HepG2 (cell line): Measurements from ENCODE around the gene FOXD1. TPM values are rescaled to one million over a fixed set of nuclear protein-coding genes. Genes with fewer than 3 reads are reported as not detected.

Experiments used
- ATAC-seq: fragments of 200-7000 bp; cut with Tn5 transposase; 3 replicates; pipeline ENCODE4 v1.9.1; 2020; ENCODE audit warnings: mild to moderate bottlenecking, moderate library complexity
- BruUV-seq: library from RNA; stranded (reverse); fragments of 400-500 nt; replicated peaks from 2 replicates; lab custom pipeline; 2021; lab: Mats Ljungman, UMichigan
- CTCF ChIA-PET: fragments of 300-600 bp; formaldehyde crosslinking; extraction: SDS; loops from one replicate; lab custom pipeline; 2021; ENCODE audit warnings: low total read pairs, inconsistent platforms, low intra/inter-chr PET ratio; lab: Yijun Ruan, JAX
- POLR2A ChIA-PET: fragments of 350-600 bp; sonication (Branson Sonifier 250); formaldehyde crosslinking; loops from one replicate; lab custom pipeline; 2020; ENCODE audit warnings: antibody characterized with exemption, inconsistent platforms; lab: Yijun Ruan, JAX
- DNase-seq: peaks from one replicate; pipeline ENCODE4 v3.0.0-alpha.2; 2015; ENCODE audit warnings: low spot score
- FAIRE-seq: peaks from 3 replicates; lab custom pipeline; 2011; peaks lifted over from hg19 to GRCh38; lab: Jason Lieb, UNC
- H2AFZ ChIP-seq: one replicate; pipeline ENCODE4 v1.6.1; 2011; ENCODE audit warnings: low read length, inconsistent platforms
- H3K27ac ChIP-seq: fragments of 300-600 bp; 3 replicates; pipeline ENCODE4 v1.8.0; 2011; ENCODE audit warnings: mixed run types, mild to moderate bottlenecking, mixed read lengths, low read length, inconsistent platforms; ENCODE audit not compliant: insufficient read depth; ENCODE audit errors: extremely low read length
- H3K27me3 ChIP-seq, 2 experiments: fragments of 200-600 bp in 1 of 2; 2 replicates in 1 of 2; 3 replicates in 1 of 2; pipeline versions ENCODE4 v1.6.0 to v1.8.0; 2011; ENCODE audit warnings: low read length in 2 of 2, mild to moderate bottlenecking in 2 of 2, moderate library complexity in 2 of 2, inconsistent platforms in 1 of 2; ENCODE audit not compliant: insufficient read depth in 2 of 2, control insufficient read depth in 1 of 2
- H3K36me3 ChIP-seq, 2 experiments: fragments of 200-600 bp in 1 of 2; replicated peaks in 1 of 2; 2 replicates in 1 of 2; 3 replicates in 1 of 2; pipeline versions ENCODE4 v1.5.1 to v1.8.0; 2011; ENCODE audit warnings: low read length in 2 of 2, inconsistent platforms in 1 of 2; ENCODE audit not compliant: insufficient read depth in 2 of 2, control insufficient read depth in 1 of 2
- H3K4me1 ChIP-seq: 2 replicates; pipeline ENCODE4 v1.5.1; 2012; ENCODE audit warnings: low read length, inconsistent platforms; ENCODE audit not compliant: insufficient read depth
- H3K4me2 ChIP-seq: 2 replicates; pipeline ENCODE4 v1.6.0; 2011; ENCODE audit warnings: low read depth, low read length, inconsistent platforms
- H3K4me3 ChIP-seq, 3 experiments: fragments of 200-600 bp in 1 of 3; sonication (generic), shearing (Covaris generic) in 1 of 3; replicated peaks in 1 of 3; 2 replicates each; pipeline ENCODE4 v1.5.1; 2011 to 2016; ENCODE audit warnings: low read length in 3 of 3, inconsistent platforms in 2 of 3, low read depth in 2 of 3, mild to moderate bottlenecking in 2 of 3, control low read depth in 1 of 3, mixed read lengths in 1 of 3; ENCODE audit not compliant: insufficient read depth in 1 of 3
- H3K79me2 ChIP-seq: one replicate; pipeline ENCODE4 v1.6.1; 2011; ENCODE audit warnings: low read length, inconsistent platforms; ENCODE audit not compliant: insufficient read depth
- H3K9ac ChIP-seq: 2 replicates; pipeline ENCODE4 v1.6.0; 2011; ENCODE audit warnings: mild to moderate bottlenecking, low read depth, low read length, inconsistent platforms; ENCODE audit not compliant: insufficient read depth
- H3K9me3 ChIP-seq: 2 replicates; pipeline ENCODE4 v1.5.1; 2012; ENCODE audit warnings: mild to moderate bottlenecking, low read length
- H4K20me1 ChIP-seq: 2 replicates; pipeline ENCODE4 v1.6.0; 2011; ENCODE audit warnings: inconsistent platforms, mild to moderate bottlenecking, low read length, moderate library complexity; ENCODE audit not compliant: insufficient read depth
- EZH2 ChIP-seq: conservative IDR thresholded peaks from 2 replicates; pipeline ENCODE4 v1.6.1; 2012; ENCODE audit warnings: mild to moderate bottlenecking, low read depth, low read length, moderate library complexity
- SUZ12 ChIP-seq: fragments of 150-350 bp; IDR thresholded peaks from 2 replicates; pipeline ENCODE4 v1.6.1; 2014; ENCODE audit warnings: low read depth, low read length
- TARDBP ChIP-seq: sonication (generic); formaldehyde crosslinking; IDR thresholded peaks from 2 replicates; pipeline ENCODE4 v1.8.0; 2022; ENCODE audit warnings: mild to moderate bottlenecking, missing genetic modification reagents
- TMF1 ChIP-seq: sonication (generic); formaldehyde crosslinking; IDR thresholded peaks from 2 replicates; pipeline ENCODE4 v1.8.1; 2022; ENCODE audit warnings: low read depth, missing genetic modification reagents
- ZBTB42 ChIP-seq: sonication (generic); formaldehyde crosslinking; IDR thresholded peaks from 2 replicates; pipeline ENCODE4 v1.5.0; 2020; ENCODE audit warnings: mild to moderate bottlenecking, missing genetic modification reagents
- ZNF205 ChIP-seq: IDR thresholded peaks from 2 replicates; pipeline ENCODE4 v1.6.1; 2018; ENCODE audit warnings: missing biosample characterization, missing genetic modification reagents
- ZNF577 ChIP-seq: sonication (generic); formaldehyde crosslinking; IDR thresholded peaks from 2 replicates; pipeline ENCODE4 v1.4.0; 2020; ENCODE audit warnings: mild to moderate bottlenecking, low read depth, missing genetic modification reagents, borderline replicate concordance
- WGBS: methylation state at CpG from one replicate; pipeline ENCODE4 v1.1.6; 2017; ENCODE audit warnings: low lambda C conversion rate; 5-methylcytosine and 5-hydroxymethylcytosine counted together
- in situ Hi-C: cut with HindIII; loops from 2 replicates; pipeline ENCODE4 v1.10.0; 2017; ENCODE audit warnings: low pct_unique_long_range_greater_than_20kb; ENCODE audit not compliant: extremely low pct_ligation_motif_present
- intact Hi-C: fragments of 100-400 bp; cut with micrococcal nuclease; formaldehyde crosslinking; loops from one replicate; pipeline ENCODE4 v1.10.0; 2022; ENCODE audit not compliant: unreplicated experiment
- polyA plus RNA-seq, 8 experiments: library from polyadenylated mRNA; depleted of rRNA in 3 of 8; stranded (reverse) in 7 of 8; unstranded in 1 of 8; fragments of >200 nt; fragmentation: Illumina TruSeq in 4 of 8; extraction: Trizol in 4 of 8; gene quantifications; 2 replicates each; pipeline versions ENCODE4 v1.2.1 to v1.2.3, GENCODE V29; 2011 to 2016; ENCODE audit warnings: low read depth in 4 of 8, missing spikeins in 1 of 8, mixed read lengths in 1 of 8; ENCODE audit not compliant: insufficient read depth in 1 of 8
- total RNA-seq, 5 experiments: library from RNA; depleted of rRNA; stranded (reverse); fragments of >200 nt; fragmentation: Illumina TruSeq; extraction: Trizol; gene quantifications; 2 replicates each; pipeline ENCODE4 v1.2.3, GENCODE V29; 2016; ENCODE audit warnings: low read depth in 1 of 5
- TF ChIP-seq, protein P1 (sequence below): sonication (generic); formaldehyde crosslinking; IDR thresholded peaks from 2 replicates; pipeline ENCODE4 v1.4.0; 2020; ENCODE audit warnings: missing genetic modification reagents

Gene FOXD1
- total and polyA plus RNA-seq, 2 of the 13 experiments (the other 11 are each of a cell fraction or from before 2014, with no cell fraction given): 0.04 to 0.05 TPM

DNA sequence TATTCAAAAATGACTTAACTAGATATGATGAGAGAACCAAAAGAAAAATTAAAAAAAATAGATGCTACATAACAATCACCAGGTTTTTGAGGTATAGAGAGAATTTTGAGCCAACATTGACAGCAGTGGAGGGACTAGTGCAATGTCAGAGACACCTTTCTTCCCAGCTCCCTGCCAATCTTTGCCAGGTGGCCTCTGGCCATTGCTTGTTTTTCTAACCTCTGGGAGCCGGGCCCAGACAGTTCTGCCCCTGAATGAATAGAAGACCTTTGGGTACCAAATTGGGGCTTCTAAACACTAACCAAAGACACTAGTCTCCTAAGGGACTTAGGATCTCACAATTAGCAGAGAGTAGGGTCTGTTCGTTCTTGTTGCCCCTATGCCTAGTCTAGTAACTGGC is 33.4 kb downstream of the FOXD1 start:
- intact Hi-C loops (no loop called here), in situ Hi-C loops (no loop called here)
- no peak for FAIRE-seq
- H3K9me3 ChIP-seq: no peaks in the 10 kb centered on the region
- ATAC-seq: no peak
- WGBS: 0% methylated on average over 1 of the region's 2 CpGs
- H4K20me1 ChIP-seq: no peaks in the 10 kb centered on the region
- no peak overlapping the region for H2AFZ ChIP-seq
- H3K4me3 ChIP-seq: no peak overlapping the region
- ChIA-PET CTCF (no interaction called here), POLR2A (no interaction called here)
- no peaks in the 10 kb centered on the region for H3K79me2 ChIP-seq
- peaks cover 6 to 43% of the 10 kb centered on the region in 2 experiments for H3K27me3 ChIP-seq
- no TSS peak for BruUV-seq
- TF ChIP-seq, protein P1, sequence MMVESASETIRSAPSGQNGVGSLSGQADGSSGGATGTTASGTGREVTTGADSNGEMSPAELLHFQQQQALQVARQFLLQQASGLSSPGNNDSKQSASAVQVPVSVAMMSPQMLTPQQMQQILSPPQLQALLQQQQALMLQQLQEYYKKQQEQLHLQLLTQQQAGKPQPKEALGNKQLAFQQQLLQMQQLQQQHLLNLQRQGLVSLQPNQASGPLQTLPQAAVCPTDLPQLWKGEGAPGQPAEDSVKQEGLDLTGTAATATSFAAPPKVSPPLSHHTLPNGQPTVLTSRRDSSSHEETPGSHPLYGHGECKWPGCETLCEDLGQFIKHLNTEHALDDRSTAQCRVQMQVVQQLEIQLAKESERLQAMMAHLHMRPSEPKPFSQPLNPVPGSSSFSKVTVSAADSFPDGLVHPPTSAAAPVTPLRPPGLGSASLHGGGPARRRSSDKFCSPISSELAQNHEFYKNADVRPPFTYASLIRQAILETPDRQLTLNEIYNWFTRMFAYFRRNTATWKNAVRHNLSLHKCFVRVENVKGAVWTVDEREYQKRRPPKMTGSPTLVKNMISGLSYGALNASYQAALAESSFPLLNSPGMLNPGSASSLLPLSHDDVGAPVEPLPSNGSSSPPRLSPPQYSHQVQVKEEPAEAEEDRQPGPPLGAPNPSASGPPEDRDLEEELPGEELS (CRISPR knock-in tag): no peak
- no peak for TF ChIP-seq ZBTB42
- TF ChIP-seq ZNF577 (CRISPR knock-in tag): no peak
- no peak for TF ChIP-seq ZNF205
- no peak for TF ChIP-seq TARDBP
- TF ChIP-seq EZH2: no peak
- no peak overlapping the region for H3K27ac ChIP-seq
- no peak overlapping the region for H3K4me2 ChIP-seq
- no peak overlapping the region for H3K9ac ChIP-seq
- H3K36me3 ChIP-seq: no peaks in the 10 kb centered on the region
- no peak for DNase-seq
- no peaks in the 10 kb centered on the region for H3K4me1 ChIP-seq

DNA sequence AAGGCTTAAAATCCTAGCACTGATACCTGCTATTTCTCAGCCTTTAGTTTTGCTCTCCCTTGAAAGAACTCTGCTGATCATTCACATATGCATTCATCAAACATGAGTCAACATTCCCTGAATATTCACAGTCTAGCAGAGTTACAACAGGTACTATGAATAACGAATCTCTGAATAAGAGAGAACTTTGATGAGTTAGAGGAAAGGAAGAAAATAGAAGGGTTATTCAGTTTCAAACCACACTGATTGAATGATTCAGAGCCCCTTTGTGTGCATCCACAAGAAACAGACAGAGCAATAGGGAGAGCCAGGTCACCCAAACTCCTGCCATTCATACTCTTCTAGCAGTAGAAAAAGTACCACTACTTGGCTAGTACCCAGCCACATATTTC is 36.0 kb downstream of the FOXD1 start:
- no peak overlapping the region for H3K27ac ChIP-seq
- POLR2A ChIA-PET: no interaction called here
- no peak for FAIRE-seq
- CTCF ChIA-PET: no interaction called here
- TF ChIP-seq TMF1 (CRISPR knock-in tag) (no peak), SUZ12 (no peak)
- TF ChIP-seq, all 625 proteins: peak for 0
- ATAC-seq (no peak), DNase-seq (no peak)
- Histone ChIP-seq H3K9ac (no peak overlapping the region), H3K36me3 (no peaks in the 10 kb centered on the region), H3K4me1 (no peaks in the 10 kb centered on the region), H3K4me3 (no peak overlapping the region), H3K9me3 (no peaks in the 10 kb centered on the region), H2AFZ (no peak overlapping the region), H3K4me2 (no peak overlapping the region), H3K27me3 (peaks cover 0 to 22% of the 10 kb centered on the region in 2 experiments; a peak in 3 of 5 replicates), H4K20me1 (no peaks in the 10 kb centered on the region), H3K79me2 (no peaks in the 10 kb centered on the region)
- no TSS peak for BruUV-seq
- intact Hi-C loops (no loop called here), in situ Hi-C loops (no loop called here)
- 0% methylated on average over 1 of the region's 1 CpG for WGBS
